Activated CD4-positive, alpha-beta T cell treated with anti-CD3 and anti-CD28 coated beads for 4 hours (primary cell): ENCODE results near the gene OR52B2.
"Not testable (repeated sequence)": the region's sequence is repeated elsewhere in the genome, so short reads cannot be mapped to it uniquely, and the experiment has no call there.

Source experiments
- DNase-seq, 2 donors: peaks; one replicate each; pipeline ENCODE4 v3.0.0-alpha.2; 2020

Gene OR52B2

DNA sequence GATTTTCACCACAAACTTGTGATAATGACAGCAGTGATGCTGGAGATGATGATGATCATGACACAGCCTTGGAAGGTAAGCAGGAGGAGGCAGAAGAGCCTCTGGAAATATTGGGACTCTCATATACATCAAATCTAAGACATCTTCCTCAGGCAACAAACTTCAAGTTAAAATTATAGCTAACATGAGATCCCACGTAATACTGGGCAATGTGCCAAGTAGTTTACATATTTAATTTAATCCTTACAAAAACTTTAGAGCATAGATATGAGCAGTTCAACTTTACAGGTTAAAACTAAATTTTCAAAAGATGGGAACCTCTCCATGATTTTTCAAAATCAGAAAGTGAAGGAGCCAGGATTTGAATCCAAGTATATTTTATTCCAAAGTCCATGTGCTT is 19.0 kb downstream of the OR52B2 start:
- DNase-seq: no peak

- DNase-seq: not testable (repeated sequence)
Measured at GRCh38 chr11:6143737-6144136, 26.4 kb downstream of the OR52B2 start.

DNA sequence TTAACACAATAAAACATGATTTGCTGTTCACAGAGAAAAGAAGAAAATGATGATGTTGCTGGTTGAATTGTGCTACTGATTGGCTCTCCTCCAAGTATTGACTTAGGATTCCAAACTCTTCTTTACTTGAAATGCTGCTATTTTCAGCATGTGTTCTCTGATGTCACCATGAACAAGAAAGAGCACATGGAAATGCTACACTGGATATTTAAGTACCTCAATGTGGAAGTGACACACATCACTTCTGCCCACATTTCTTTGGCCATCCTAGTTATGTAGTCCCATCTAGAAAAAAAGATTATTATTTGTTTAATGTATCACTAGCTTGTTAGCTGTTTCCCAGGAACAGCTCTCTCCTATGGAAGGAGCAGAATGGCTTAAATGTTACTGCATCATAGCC is 27.2 kb downstream of the OR52B2 start:
- DNase-seq: no peak

GRCh38 chr11:6135936-6136335 is 34.2 kb downstream of the OR52B2 start:
- DNase-seq: not testable (repeated sequence)

DNA sequence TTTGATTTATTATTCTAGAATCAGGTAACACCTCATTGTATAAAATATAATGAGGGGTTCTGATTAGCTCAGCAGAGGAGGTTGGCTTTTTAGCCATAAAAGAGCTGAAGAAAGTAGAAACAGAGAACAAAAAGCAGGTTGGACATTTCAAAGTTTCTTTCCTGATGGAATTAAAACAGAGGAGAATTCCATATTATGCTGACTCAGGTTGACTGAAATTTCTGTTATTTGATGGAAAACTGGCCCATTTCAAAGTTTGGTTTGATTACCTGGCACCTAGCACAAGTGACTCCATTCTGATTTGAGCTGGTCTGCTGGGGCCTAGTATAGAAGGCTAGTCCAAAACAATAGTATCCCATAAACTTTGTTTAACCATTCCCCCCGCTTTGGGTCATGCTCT is 37.7 kb downstream of the OR52B2 start:
- no peak for DNase-seq

GRCh38 chr11:6129635-6130034 is 40.5 kb downstream of the OR52B2 start:
- DNase-seq: no peak

GRCh38 chr11:6129011-6129410 is 41.1 kb downstream of the OR52B2 start:
- DNase-seq: no peak

- no peak for DNase-seq
Measured at GRCh38 chr11:6127881-6128280, 42.2 kb downstream of the OR52B2 start.

DNA sequence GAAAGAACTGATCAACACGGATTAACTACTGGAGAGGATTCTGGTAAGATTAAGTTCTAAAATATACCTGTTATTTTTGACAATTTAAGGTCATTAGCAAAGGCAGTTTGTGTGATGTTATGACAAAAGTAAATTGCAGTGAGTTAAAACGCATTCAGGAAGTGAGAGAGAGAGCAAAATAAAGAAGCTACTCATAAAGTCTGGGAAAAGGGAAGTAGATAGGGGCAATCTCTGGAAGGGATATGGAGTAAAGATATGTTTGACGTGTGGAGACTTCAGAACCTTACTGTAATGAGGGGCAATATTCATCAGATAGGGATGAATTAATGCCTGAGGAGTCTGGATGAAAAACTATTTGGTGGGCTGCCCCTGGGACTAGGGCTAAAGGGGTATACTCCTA is 45.9 kb downstream of the OR52B2 start:
- no peak for DNase-seq
